H9 (cell line): ENCODE results near the gene CEACAM5. TPM values are rescaled to one million over a fixed set of nuclear protein-coding genes. Genes with fewer than 3 reads are reported as not detected.

ENCODE experiments used
- DNase-seq: peaks from one replicate; pipeline ENCODE4 v3.0.0-alpha.2; 2017
- H2AFZ ChIP-seq: one replicate; pipeline ENCODE4 v1.6.1; 2013; ENCODE audit warnings: mild to moderate bottlenecking, low read length, control low read depth, moderate library complexity
- H2AK5ac ChIP-seq: 2 replicates; pipeline ENCODE4 v1.6.1; 2013; ENCODE audit warnings: low read length, control low read depth, mixed read lengths; ENCODE audit not compliant: insufficient read length
- H2BK120ac ChIP-seq: one replicate; pipeline ENCODE4 v1.6.1; 2013; ENCODE audit warnings: low read depth, mild to moderate bottlenecking, low read length, control low read depth, inconsistent platforms; ENCODE audit not compliant: poor library complexity, severe bottlenecking
- H2BK12ac ChIP-seq: 2 replicates; pipeline ENCODE4 v1.6.1; 2013; ENCODE audit warnings: low read length, control low read depth, mixed read lengths, low read depth; ENCODE audit not compliant: insufficient read length
- H2BK15ac ChIP-seq: 2 replicates; pipeline ENCODE4 v1.6.1; 2013; ENCODE audit warnings: low read depth, low read length, control low read depth
- H2BK20ac ChIP-seq: one replicate; pipeline ENCODE4 v1.6.1; 2013; ENCODE audit warnings: low read depth, mild to moderate bottlenecking, low read length, control low read depth, inconsistent platforms; ENCODE audit not compliant: poor library complexity, severe bottlenecking
- H2BK5ac ChIP-seq: 2 replicates; pipeline ENCODE4 v1.6.1; 2013; ENCODE audit warnings: low read length, control low read depth, mixed read lengths; ENCODE audit not compliant: insufficient read length
- H3K14ac ChIP-seq: 2 replicates; pipeline ENCODE4 v1.6.1; 2013; ENCODE audit warnings: low read length, control low read depth; ENCODE audit not compliant: insufficient read depth
- H3K18ac ChIP-seq: 2 replicates; pipeline ENCODE4 v1.6.1; 2013; ENCODE audit warnings: low read depth, mild to moderate bottlenecking, mixed read lengths, low read length, control low read depth; ENCODE audit not compliant: insufficient read length
- H3K23ac ChIP-seq: 2 replicates; pipeline ENCODE4 v1.6.1; 2013; ENCODE audit warnings: low read length, control low read depth, mixed read lengths, low read depth; ENCODE audit not compliant: insufficient read length
- H3K23me2 ChIP-seq: 2 replicates; pipeline ENCODE4 v1.6.1; 2013; ENCODE audit warnings: low read depth, mild to moderate bottlenecking, mixed read lengths, low read length, control low read depth; ENCODE audit not compliant: insufficient read length, poor library complexity, severe bottlenecking
- H3K27ac ChIP-seq: 2 replicates; pipeline ENCODE4 v1.5.1; 2013; ENCODE audit warnings: low read length, control low read depth, mixed read lengths, low read depth; ENCODE audit not compliant: insufficient read length
- H3K27me3 ChIP-seq: 2 replicates; pipeline ENCODE4 v1.6.1; 2013; ENCODE audit warnings: low read length, control low read depth, inconsistent platforms; ENCODE audit not compliant: insufficient read depth
- H3K4ac ChIP-seq: 2 replicates; pipeline ENCODE4 v1.6.1; 2013; ENCODE audit warnings: low read depth, mild to moderate bottlenecking, control low read depth, inconsistent platforms, low read length, moderate library complexity
- H3K4me1 ChIP-seq: 2 replicates; pipeline ENCODE4 v1.6.1; 2013; ENCODE audit warnings: low read length, control low read depth, inconsistent platforms; ENCODE audit not compliant: insufficient read depth
- H3K4me2 ChIP-seq: 2 replicates; pipeline ENCODE4 v1.6.1; 2013; ENCODE audit warnings: low read length, control low read depth, mixed read lengths; ENCODE audit not compliant: insufficient read length, insufficient read depth
- H3K56ac ChIP-seq: 2 replicates; pipeline ENCODE4 v1.6.1; 2013; ENCODE audit warnings: low read depth, mild to moderate bottlenecking, mixed read lengths, low read length, control low read depth; ENCODE audit not compliant: insufficient read length
- H3K79me1 ChIP-seq: 2 replicates; pipeline ENCODE4 v1.6.1; 2013; ENCODE audit warnings: low read depth, mild to moderate bottlenecking, moderate library complexity, low read length, control low read depth, inconsistent platforms; ENCODE audit not compliant: insufficient read depth, poor library complexity, severe bottlenecking
- H3K79me2 ChIP-seq: 2 replicates; pipeline ENCODE4 v1.6.1; 2013; ENCODE audit warnings: low read length, control low read depth, inconsistent platforms; ENCODE audit not compliant: insufficient read depth
- H3K9ac ChIP-seq: 2 replicates; pipeline ENCODE4 v1.6.1; 2013; ENCODE audit warnings: low read length, control low read depth, mixed read lengths; ENCODE audit not compliant: insufficient read length; ENCODE audit errors: extremely low read depth
- H3K9me3 ChIP-seq: one replicate; pipeline ENCODE4 v1.6.1; 2013; ENCODE audit warnings: low read depth, low read length, inconsistent platforms; ENCODE audit not compliant: control insufficient read depth
- H3T11ph ChIP-seq: one replicate; pipeline ENCODE4 v1.6.1; 2013; ENCODE audit warnings: mild to moderate bottlenecking, low read length, control low read depth, inconsistent platforms
- H4K20me1 ChIP-seq: one replicate; pipeline ENCODE4 v1.6.1; 2013; ENCODE audit not compliant: control insufficient read depth, insufficient read length, insufficient read depth
- H4K5ac ChIP-seq: 2 replicates; pipeline ENCODE4 v1.6.1; 2013; ENCODE audit warnings: low read depth, mild to moderate bottlenecking, mixed read lengths, low read length, control low read depth; ENCODE audit not compliant: insufficient read length
- H4K8ac ChIP-seq: replicated peaks from 2 replicates; pipeline ENCODE4 v1.6.1; 2013; ENCODE audit warnings: low read length, control low read depth, mixed read lengths, low read depth; ENCODE audit not compliant: insufficient read length
- H4K91ac ChIP-seq: 2 replicates; pipeline ENCODE4 v1.6.1; 2013; ENCODE audit warnings: low read depth, mild to moderate bottlenecking, moderate library complexity, mixed read lengths, low read length, control low read depth; ENCODE audit not compliant: insufficient read length
- H3K27ac Mint-ChIP-seq, 3 experiments: 2 replicates in 2 of 3; 3 replicates in 1 of 3; pipeline ENCODE4 v1.8.0; 2020 to 2021; ENCODE audit warnings: mixed read lengths in 3 of 3, mild to moderate bottlenecking in 1 of 3, moderate library complexity in 1 of 3
- H3K27me3 Mint-ChIP-seq: 2 replicates; pipeline ENCODE4 v1.8.0; 2021; ENCODE audit warnings: low read depth, mild to moderate bottlenecking, moderate library complexity, mixed read lengths
- H3K36me3 Mint-ChIP-seq, 3 experiments: 2 replicates in 2 of 3; 3 replicates in 1 of 3; pipeline ENCODE4 v1.8.0; 2020 to 2021; ENCODE audit warnings: low read depth in 3 of 3, mixed read lengths in 3 of 3; ENCODE audit not compliant: insufficient read depth in 1 of 3
- H3K4me1 Mint-ChIP-seq, 2 experiments: 2 replicates each; pipeline ENCODE4 v1.8.0; 2020; ENCODE audit warnings: mixed read lengths in 2 of 2
- H3K4me3 Mint-ChIP-seq, 2 experiments: 2 replicates in 1 of 2; 3 replicates in 1 of 2; pipeline ENCODE4 v1.8.0; 2020 to 2021; ENCODE audit warnings: mild to moderate bottlenecking in 2 of 2, mixed read lengths in 2 of 2, moderate library complexity in 1 of 2
- H3K9me3 Mint-ChIP-seq, 2 experiments: 2 replicates in 1 of 2; 3 replicates in 1 of 2; pipeline ENCODE4 v1.8.0; 2020; ENCODE audit warnings: mild to moderate bottlenecking in 2 of 2, mixed read lengths in 2 of 2, moderate library complexity in 1 of 2
- CTCF ChIP-seq: fragments of 200-600 bp; sonication (generic); conservative IDR thresholded peaks from 3 replicates; pipeline ENCODE4 v1.8.0; 2021; ENCODE audit warnings: antibody characterized with exemption, mild to moderate bottlenecking
- WGBS: extraction: QIAGEN DNeasy Blood & Tissue Kit; methylation state at CpG from one replicate; pipeline ENCODE4 v1.1.7; 2013; ENCODE audit warnings: missing lambda C conversion rate, low lambda C conversion rate, mixed read lengths; ENCODE audit not compliant: insufficient read length; ENCODE audit errors: extremely low coverage; 5-methylcytosine and 5-hydroxymethylcytosine counted together
- total RNA-seq: library from RNA; stranded (reverse); gene quantifications from 2 replicates; pipeline ENCODE4 v1.2.1, GENCODE V29; 2021

The CEACAM5 gene
- total RNA-seq, 1 experiment from 2014 or later, result not detected

- WGBS, result no CpG with 5 or more reads among the region's 5 CpGs
- H3T11ph ChIP-seq, result no peak overlapping the region
- no peaks in the 10 kb centered on the region for H3K23me2 ChIP-seq
- H3K56ac ChIP-seq, result no peak overlapping the region
- Mint-ChIP-seq H3K36me3 (peaks cover 3 to 44% (median 8%) of the 10 kb centered on the region in 3 experiments; a peak in 4 of 7 replicates), H3K9me3 (peaks cover 81 to 96% of the 10 kb centered on the region in 2 experiments), H3K27ac (no peak overlapping the region), H3K27me3 (peaks cover 2% of the 10 kb centered on the region), H3K4me1 (no peaks in the 10 kb centered on the region), H3K4me3 (no peak overlapping the region)
- no peak for DNase-seq
- no peak overlapping the region for H3K4me2 ChIP-seq
- H3K4ac ChIP-seq, result no peak overlapping the region
- no peaks in the 10 kb centered on the region for H3K4me1 ChIP-seq
- no peak overlapping the region for H4K5ac ChIP-seq
- no peak overlapping the region for H3K23ac ChIP-seq
- H3K79me1 ChIP-seq, result no peaks in the 10 kb centered on the region
- H3K9ac ChIP-seq, result no peak overlapping the region
- H2BK5ac ChIP-seq, result no peak overlapping the region
- H3K9me3 ChIP-seq, result peaks cover 9% of the 10 kb centered on the region
- no peak overlapping the region for H2BK20ac ChIP-seq
- no peak overlapping the region for H4K91ac ChIP-seq
- H3K18ac ChIP-seq, result no peak overlapping the region
- H2BK120ac ChIP-seq, result no peak overlapping the region
- no peak overlapping the region for H3K27ac ChIP-seq
- no peaks in the 10 kb centered on the region for H3K27me3 ChIP-seq
- peaks cover 4% of the 10 kb centered on the region for H4K20me1 ChIP-seq
- H4K8ac ChIP-seq, result no peak overlapping the region
- no peak for TF ChIP-seq CTCF
- H2AFZ ChIP-seq, result no peak overlapping the region
- H3K79me2 ChIP-seq, result no peaks in the 10 kb centered on the region
- no peak overlapping the region for H2BK15ac ChIP-seq
- H3K14ac ChIP-seq, result no peak overlapping the region
- H2BK12ac ChIP-seq, result no peak overlapping the region
- H2AK5ac ChIP-seq, result no peak overlapping the region
These were observed 969 bp upstream of the CEACAM5 start for GRCh38 chr19:41707502-41707812.
